B cell (primary cell): Measurements from ENCODE around the gene GRK1.

Experiments
- CTCF ChIP-seq: fragments of 200-600 bp; IDR thresholded peaks from one replicate; pipeline ENCODE4 v1.8.0; 2022; ENCODE audit warnings: antibody characterized with exemption, mild to moderate bottlenecking
- EZH2 ChIP-seq: IDR thresholded peaks from 2 replicates; pipeline ENCODE4 v1.6.1; 2012; ENCODE audit warnings: borderline replicate concordance, low read depth, mild to moderate bottlenecking, moderate library complexity, low read length; ENCODE audit not compliant: insufficient read depth, poor library complexity, severe bottlenecking

DNA sequence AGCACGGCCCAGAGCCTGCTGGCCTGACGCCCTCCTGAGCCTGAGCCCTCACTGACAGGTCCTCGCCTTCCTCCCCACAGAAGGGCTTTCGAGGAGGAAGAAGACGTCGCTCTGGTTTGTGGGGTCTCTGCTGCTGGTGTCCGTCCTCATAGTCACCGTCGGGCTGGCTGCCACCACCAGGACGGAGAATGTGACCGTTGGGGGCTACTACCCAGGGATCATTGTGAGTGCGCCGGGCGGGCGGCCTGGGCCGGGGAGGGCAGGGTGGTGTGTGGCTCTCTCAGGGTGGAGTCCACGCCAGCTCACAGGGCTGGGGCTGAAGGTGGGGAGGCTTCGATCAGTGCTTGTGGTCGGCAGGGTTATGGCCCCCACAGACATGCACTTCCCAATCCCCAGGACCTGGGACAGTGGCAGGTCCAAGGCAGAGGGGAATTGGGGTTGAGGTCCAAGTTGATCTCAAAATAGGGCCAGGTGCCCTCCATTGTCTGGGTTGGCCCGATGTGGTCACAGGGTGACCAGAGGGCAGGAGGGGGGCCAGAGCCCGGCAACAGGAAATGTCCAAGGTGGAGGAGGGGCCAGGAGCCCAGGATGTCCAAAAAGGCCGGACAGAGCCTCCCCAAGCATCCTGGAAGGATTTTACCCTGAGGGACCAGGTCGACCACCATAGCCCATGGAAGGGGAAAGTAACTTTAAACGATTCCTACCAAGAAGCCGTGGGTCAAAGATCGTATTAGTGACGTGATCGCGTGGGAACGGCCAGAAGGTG is 99.2 kb downstream of the GRK1 start:
- TF ChIP-seq CTCF (no peak), EZH2 (no peak)
